NOMO-1 treated with dmso at 0.1 percent for 144 hours (cell line): ENCODE data around the gene APOC1.

Experiments used
- DNase-seq: peaks from one replicate; lab custom pipeline; 2025; ENCODE audit not compliant: unreplicated experiment; lab: John Stamatoyannopoulos, UW

The APOC1 gene

DNA sequence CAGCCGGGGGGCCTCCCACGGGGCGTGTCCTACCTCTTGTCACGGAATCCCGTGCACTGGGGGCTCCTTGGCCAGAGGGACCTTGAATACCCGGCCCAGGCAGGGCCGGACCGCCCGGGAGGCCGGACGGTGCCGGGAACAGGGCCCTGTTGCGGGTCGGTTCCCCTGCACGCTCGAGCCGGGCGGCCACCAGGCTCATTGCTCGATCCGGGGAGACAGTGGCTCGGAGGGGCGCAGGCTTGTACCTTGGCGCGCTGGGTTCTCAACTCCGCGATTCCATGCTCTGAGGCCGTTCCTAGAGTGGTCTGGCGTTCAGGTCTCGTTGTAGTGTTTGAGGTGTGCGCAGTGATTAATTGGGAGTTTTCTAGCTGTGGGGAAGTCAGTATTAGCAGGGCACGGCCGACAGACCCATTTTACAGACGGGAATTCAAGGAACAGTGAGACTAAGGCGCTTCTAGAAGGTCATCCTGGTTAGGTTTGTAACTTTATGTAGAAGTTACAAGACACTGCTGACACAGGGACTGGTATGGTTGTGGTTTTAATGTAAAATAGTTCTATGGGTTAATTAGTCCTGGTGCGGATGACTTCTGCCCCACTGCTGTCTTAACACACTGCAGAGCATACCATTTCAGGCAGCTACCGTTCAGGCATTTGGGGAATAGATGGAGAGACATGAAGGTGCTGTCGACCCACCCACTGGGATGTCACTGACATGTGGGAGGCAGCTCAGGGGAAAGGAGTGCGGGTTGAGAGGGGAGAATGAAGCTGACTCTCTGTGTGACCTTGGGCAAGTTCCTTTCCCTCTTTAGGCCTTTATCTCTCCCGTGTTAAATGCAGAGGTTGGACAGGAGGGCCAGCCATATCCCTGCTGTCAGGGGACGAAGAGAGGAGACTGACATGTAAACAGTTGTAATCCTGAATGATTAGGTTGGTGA is 41.4 kb downstream of the APOC1 start:
- no peak for DNase-seq

DNA sequence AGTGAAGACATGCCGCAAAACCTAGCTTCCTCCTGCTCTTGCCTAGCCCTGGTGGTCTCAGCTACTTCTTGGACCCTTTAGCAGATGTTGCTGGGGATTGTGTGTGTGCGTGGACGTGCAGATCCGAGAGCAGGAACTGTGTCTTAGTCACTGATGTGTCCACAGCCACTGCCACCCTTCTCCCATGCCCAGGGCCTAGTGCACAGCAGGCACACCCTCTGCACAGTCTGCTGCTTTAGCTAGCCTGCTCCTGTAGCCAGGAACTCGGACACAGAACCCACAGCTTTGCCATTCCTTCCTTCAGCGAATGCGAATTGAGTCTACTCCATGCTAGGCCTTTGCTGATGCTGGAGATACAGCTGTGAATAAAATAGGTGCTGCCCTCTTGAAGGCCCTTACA is 43.1 kb downstream of the APOC1 start:
- no peak for DNase-seq

GRCh38 chr19:44958090-44958489 is 43.7 kb downstream of the APOC1 start:
- DNase-seq, result no peak

GRCh38 chr19:44959691-44960090 is 45.3 kb downstream of the APOC1 start:
- no peak for DNase-seq

GRCh38 chr19:44960906-44961728 is 46.7 kb downstream of the APOC1 start:
- DNase-seq, result no peak

DNA sequence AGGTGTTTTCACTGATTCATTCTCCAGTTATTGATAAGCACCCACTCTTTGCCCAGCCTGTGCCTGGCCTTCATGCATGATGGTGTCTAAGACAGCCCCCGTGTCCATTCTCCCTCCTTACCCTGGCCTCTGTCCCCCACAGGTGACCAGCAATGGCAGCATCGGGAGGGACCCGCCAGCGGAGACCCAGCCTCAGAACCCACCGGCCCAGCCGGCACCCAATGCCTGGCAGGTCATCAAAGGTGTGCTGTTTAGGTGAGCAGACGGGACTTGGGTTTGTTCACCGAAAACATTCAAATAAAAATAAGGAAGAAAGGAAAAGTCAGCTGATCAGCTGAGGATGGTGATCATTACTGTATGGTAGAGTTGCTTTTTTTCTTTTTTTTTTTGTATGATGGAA is 47.4 kb downstream of the APOC1 start:
- no peak for DNase-seq

GRCh38 chr19:44968118-44968517 is 53.7 kb downstream of the APOC1 start:
- no peak for DNase-seq

DNA sequence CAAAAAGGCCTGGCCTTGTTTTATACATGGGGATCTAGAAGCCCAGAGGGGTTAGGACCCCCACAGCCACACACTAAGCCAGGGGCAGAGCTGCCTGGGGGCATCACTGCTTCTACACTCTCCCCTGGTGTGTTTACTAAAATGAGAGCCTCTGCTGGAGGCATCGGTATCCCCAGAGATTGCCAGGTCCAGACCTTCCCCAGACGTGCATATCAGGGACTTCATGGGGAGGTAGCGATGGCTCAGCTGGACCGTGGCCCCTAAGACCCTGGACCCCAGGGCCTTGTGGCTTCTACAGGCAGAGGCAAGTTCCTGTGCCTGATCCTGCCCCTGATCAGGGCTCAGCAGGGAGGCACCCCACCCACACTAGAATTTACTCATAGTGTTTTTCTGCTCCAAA is 54.3 kb downstream of the APOC1 start:
- DNase-seq, result no peak
